GM21737 (cell line): ENCODE results near the gene PLPPR5.

ENCODE experiments used
- ATAC-seq: cut with Tn5 transposase; IDR thresholded peaks from one replicate; pipeline ENCODE4 v1.9.1; 2021; ENCODE audit warnings: mild to moderate bottlenecking, moderate library complexity; ENCODE audit not compliant: unreplicated experiment

PLPPR5 gene

DNA sequence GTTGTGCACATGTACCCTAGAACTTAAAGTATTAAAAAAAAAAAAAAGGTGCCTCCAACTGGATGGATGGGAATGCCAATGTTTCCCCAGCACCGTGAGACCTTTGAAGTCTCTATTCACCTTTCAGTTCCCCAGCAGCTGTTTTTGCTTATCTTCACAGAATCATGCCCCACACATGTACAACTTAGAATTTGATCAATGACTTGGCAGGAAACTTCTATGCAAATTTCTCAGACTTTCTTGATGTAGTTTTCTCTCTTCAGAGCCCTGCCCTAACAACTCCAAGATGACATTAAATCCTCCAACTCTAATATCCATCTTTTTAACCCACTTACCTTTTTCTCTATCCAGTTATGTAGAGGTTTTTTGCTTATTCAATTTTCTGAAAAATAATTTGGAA, 144.3 kb downstream of the PLPPR5 start:
- ATAC-seq = no peak

DNA sequence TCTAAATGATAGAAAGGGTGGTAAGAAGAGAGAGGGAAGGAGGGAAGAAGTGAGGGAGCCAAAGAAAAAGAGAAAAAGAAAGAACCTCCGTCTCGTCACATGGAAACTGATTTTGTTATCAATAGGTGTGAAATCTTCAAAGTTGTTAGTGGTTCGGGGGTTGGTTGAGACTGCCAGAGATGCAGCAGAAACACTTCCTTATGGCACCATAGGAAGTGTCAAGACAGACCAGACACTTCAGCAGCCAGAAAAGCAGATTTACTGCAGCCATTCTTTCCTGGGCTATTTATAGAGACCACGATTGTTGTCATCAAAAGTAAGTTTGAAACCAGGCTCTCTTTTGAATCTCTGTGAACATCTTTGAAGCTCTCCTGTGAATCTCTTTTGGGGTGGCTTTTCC, 150.5 kb downstream of the PLPPR5 start:
- no peak for ATAC-seq

DNA sequence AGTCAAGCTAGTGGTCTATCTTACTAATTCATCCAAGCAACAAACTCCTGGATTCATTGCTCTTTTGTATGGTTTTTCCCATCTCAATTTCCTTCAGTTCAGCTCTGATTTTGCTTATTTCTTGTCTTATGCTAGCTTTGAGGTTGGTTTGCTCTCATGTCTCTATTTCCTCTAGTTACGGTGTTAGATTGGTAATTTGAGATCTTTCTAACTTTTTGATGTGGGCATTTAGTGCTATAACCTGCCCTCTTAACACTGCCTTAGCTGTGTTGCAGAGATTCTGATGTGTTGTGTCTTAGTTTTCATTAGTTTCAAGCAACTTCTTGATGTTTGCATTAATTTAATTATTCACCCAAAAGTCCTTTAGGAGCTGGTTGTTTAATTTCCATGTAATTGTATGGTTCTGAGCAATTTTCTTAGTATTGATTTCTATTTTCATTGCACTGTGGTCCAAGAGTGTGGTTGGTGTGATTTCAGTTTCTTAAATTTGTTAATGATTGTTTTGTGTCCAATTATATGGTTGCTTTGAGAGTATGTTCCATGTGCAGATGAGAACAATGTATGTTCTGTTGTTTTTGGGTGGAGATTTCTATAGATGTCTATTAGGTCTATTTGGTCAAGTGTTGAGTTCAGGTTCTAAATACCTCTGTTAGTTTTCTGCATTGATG, 154.6 kb downstream of the PLPPR5 start:
- no peak for ATAC-seq

DNA sequence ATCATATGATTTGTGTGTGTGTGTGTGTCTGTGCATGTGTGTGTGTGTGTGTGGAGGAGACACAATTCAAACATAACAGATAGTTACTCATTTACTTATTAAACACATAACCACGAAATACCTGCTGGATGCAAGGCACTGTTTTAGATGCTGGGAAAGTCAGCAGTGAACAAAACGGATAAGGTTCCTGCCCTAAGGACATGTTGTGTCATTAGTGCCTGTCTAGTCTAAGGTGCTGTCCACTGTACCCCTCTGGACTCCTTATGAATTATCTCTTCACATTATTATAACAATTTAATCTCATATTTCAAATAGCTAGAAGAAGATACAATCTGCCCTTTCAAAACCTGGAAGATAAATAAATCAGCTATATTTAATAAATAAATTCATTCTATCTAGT, 162.4 kb downstream of the PLPPR5 start:
- no peak for ATAC-seq
